ENCODE measurements around the gene MACROD2. TPM values are rescaled to one million over a fixed set of nuclear protein-coding genes. Genes with fewer than 3 reads are reported as not detected.

The MACROD2 gene
- total RNA-seq, 1 donor from 2014 or later, result 6.7 TPM

GRCh38 chr20:16000112-16000511 lies 2004.8 kb downstream of the MACROD2 start:
- TF ChIP-seq, protein P1, sequence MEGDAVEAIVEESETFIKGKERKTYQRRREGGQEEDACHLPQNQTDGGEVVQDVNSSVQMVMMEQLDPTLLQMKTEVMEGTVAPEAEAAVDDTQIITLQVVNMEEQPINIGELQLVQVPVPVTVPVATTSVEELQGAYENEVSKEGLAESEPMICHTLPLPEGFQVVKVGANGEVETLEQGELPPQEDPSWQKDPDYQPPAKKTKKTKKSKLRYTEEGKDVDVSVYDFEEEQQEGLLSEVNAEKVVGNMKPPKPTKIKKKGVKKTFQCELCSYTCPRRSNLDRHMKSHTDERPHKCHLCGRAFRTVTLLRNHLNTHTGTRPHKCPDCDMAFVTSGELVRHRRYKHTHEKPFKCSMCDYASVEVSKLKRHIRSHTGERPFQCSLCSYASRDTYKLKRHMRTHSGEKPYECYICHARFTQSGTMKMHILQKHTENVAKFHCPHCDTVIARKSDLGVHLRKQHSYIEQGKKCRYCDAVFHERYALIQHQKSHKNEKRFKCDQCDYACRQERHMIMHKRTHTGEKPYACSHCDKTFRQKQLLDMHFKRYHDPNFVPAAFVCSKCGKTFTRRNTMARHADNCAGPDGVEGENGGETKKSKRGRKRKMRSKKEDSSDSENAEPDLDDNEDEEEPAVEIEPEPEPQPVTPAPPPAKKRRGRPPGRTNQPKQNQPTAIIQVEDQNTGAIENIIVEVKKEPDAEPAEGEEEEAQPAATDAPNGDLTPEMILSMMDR (conservative IDR thresholded peaks at IDR 0.05), result no peak
- H3K9me3 Mint-ChIP-seq, result peaks cover 6% of the 10 kb centered on the region

GRCh38 chr20:16001286-16001685 lies 2006.0 kb downstream of the MACROD2 start:
- peaks cover 4% of the 10 kb centered on the region for H3K4me1 Mint-ChIP-seq (ENCODE audit: unreplicated experiment)
- H3K36me3 Mint-ChIP-seq, result no peaks in the 10 kb centered on the region
- no peak overlapping the region for H3K27ac Mint-ChIP-seq
- H3K27me3 Mint-ChIP-seq, result no peaks in the 10 kb centered on the region
- peaks cover under 1% of the 10 kb centered on the region for H3K9me3 Mint-ChIP-seq
- no peak for DNase-seq (ENCODE audit: extremely low spot score, unreplicated experiment)
- TF ChIP-seq, protein P1 (conservative IDR thresholded peaks at IDR 0.05), result no peak
- no peak overlapping the region for H3K4me3 Mint-ChIP-seq

More at GRCh38 chr20:16000112-16000511, 2004.8 kb downstream of the MACROD2 start:
- no peak for DNase-seq (ENCODE audit: extremely low spot score, unreplicated experiment)
- no peaks in the 10 kb centered on the region for H3K27me3 Mint-ChIP-seq
- H3K4me3 Mint-ChIP-seq, result no peak overlapping the region
- H3K27ac Mint-ChIP-seq, result no peak overlapping the region
- no peaks in the 10 kb centered on the region for H3K4me1 Mint-ChIP-seq (ENCODE audit: unreplicated experiment)
- no peaks in the 10 kb centered on the region for H3K36me3 Mint-ChIP-seq

DNA sequence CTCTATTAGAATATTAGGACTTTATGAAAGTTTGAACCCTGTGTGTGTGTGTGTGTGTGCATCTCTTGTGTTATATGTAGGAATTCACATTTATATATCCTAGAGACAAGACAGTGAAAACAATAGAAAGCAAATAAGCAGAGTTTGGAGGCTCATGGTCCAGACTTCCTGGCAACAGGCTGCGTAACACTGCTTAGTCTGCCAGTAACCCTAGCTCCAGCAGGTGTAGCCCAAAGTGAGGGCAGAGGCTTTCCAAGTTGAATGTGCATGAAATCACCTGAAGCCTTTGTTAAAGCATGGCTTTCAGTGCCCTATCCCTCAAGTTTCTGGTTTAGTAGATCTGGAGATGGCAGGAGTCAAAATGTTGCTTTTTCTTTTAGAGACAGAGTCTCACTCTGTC lies 2008.0 kb downstream of the MACROD2 start:
- TF ChIP-seq, protein P1 (conservative IDR thresholded peaks at IDR 0.05), result no peak
- no peak overlapping the region for H3K27ac Mint-ChIP-seq
- H3K36me3 Mint-ChIP-seq, result no peaks in the 10 kb centered on the region
- no peaks in the 10 kb centered on the region for H3K9me3 Mint-ChIP-seq
- H3K4me3 Mint-ChIP-seq, result no peak overlapping the region
- no peaks in the 10 kb centered on the region for H3K27me3 Mint-ChIP-seq
- no peak for DNase-seq (ENCODE audit: extremely low spot score, unreplicated experiment)
- H3K4me1 Mint-ChIP-seq (ENCODE audit: unreplicated experiment), result peaks cover 9% of the 10 kb centered on the region

DNA sequence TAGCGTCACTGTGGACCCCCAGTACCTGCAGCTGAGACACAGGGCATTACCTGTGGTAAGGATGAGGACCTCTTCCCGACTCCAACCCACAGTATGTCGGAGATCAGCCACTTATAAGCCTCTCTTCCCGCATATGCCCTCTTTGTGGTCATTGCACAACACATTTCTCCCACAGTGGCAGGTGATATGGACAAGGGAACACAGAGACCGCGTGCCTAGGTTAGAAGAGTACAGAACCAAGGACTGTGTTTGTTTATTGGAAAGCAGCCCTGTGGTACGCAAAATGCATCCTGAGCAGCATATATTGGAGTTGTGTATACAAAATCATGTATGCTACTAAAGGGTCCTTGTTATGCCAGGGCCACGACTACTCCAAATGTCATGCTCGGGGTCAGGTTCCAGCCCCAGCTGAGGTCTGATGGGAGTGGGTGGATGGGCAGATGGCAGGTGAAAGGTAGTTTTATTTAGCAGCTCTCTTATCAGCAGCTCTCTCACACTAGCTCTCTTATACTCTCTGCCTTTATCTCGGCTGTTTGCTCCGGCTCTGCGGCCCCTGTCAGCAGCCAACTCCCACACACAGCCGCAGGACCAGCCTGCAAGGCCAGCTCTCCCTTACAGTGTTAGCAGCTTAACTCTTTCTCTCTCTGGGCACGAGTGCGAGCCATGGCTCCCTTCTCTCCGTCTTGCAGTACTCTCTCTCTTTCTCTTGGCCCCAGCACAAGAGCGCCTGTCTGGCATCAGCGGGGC lies 2009.0 kb downstream of the MACROD2 start:
- no peaks in the 10 kb centered on the region for H3K27me3 Mint-ChIP-seq
- TF ChIP-seq, protein P1 (conservative IDR thresholded peaks at IDR 0.05), result no peak
- H3K4me1 Mint-ChIP-seq (ENCODE audit: unreplicated experiment), result peaks cover 9% of the 10 kb centered on the region
- H3K36me3 Mint-ChIP-seq, result no peaks in the 10 kb centered on the region
- no peak overlapping the region for H3K27ac Mint-ChIP-seq
- H3K9me3 Mint-ChIP-seq, result peaks cover 4% of the 10 kb centered on the region
- no peak for DNase-seq (ENCODE audit: extremely low spot score, unreplicated experiment)
- no peak overlapping the region for H3K4me3 Mint-ChIP-seq

DNA sequence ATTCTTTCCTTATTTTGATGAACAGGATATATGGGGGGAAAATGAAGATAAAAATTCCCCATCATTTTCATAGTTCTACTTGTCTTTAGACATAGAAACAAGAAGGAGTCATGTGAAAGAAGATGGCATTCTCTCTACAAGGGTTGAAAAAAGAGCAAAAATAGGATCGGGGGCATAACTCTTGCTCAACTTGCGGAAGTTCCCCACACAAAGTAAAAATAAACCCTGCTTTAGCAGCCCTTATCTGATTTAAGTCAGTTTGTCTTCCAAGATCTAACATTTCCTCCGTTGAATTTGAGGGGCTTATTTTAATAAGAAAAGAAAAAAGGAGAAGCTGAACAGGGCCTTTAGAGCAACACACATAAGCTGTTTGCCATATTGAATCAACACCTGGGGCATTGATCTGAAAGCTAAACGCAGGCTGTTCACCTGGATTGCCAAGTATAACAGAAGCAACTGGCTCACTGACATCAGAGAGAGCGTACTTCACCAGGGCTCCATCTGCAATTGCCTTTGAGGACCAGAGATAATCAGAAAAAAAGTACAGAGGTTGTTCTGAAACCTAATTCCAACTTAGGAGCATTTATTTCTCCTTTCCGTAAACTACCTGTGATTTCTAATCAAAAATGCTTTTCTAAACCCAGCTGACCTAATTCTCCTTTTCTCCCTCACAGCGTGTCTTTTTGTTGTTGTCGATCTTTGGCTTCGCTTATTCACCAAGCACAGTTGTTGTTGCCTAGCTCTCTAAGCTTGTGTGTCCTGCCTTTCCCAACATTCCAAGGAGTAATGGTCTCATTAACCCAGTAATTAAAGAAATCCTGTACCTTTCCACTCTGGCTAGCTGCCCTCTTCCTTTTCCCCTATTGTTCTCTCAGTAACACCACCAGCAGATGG lies 2010.0 kb downstream of the MACROD2 start:
- Mint-ChIP-seq H3K36me3 (no peaks in the 10 kb centered on the region), H3K27me3 (no peaks in the 10 kb centered on the region), H3K4me3 (no peak overlapping the region), H3K27ac (no peak overlapping the region), H3K4me1 (ENCODE audit: unreplicated experiment) (peaks cover 9% of the 10 kb centered on the region), H3K9me3 (peaks cover 4% of the 10 kb centered on the region)
- no peak for DNase-seq (ENCODE audit: extremely low spot score, unreplicated experiment)
- TF ChIP-seq, protein P1 (conservative IDR thresholded peaks at IDR 0.05), result no peak
